Psoas muscle (tissue), 8 donors: Measurements from ENCODE around the gene AUTS2. TPM values are rescaled to one million over a fixed set of nuclear protein-coding genes. Genes with fewer than 3 reads are reported as not detected.

Experiments
- ATAC-seq, 4 donors: fragments of 200-7000 bp; cut with Tn5 transposase; one replicate each; pipeline ENCODE4 v1.9.1; 2020; ENCODE audit warnings: moderate library complexity in 3 of 4, mild to moderate bottlenecking in 2 of 4
- DNase-seq, 2 donors: peaks; one replicate each; pipeline ENCODE4 v3.0.0-alpha.2; 2020
- H3K27ac ChIP-seq: fragments of 200-600 bp; one replicate; pipeline ENCODE4 v1.8.0; 2022
- H3K27me3 ChIP-seq, 3 donors: fragments of 200-600 bp in 1 of 3; one replicate each; pipeline versions ENCODE4 v1.6.1 to v1.8.0; 2013 to 2022; ENCODE audit warnings: low read length in 2 of 3, mild to moderate bottlenecking in 2 of 3, moderate library complexity in 1 of 3; ENCODE audit not compliant: insufficient read depth in 3 of 3
- H3K36me3 ChIP-seq, 2 donors: fragments of 200-600 bp in 1 of 2; one replicate each; pipeline versions ENCODE4 v1.6.1 to v1.8.0; 2013 to 2022; ENCODE audit warnings: low read depth in 1 of 2, mild to moderate bottlenecking in 1 of 2, moderate library complexity in 1 of 2; ENCODE audit not compliant: insufficient read depth in 1 of 2
- H3K4me1 ChIP-seq: fragments of 200-600 bp; one replicate; pipeline ENCODE4 v1.8.0; 2022
- H3K4me3 ChIP-seq: fragments of 200-600 bp; one replicate; pipeline ENCODE4 v1.8.0; 2022; ENCODE audit warnings: mild to moderate bottlenecking
- H3K9me3 ChIP-seq: fragments of 200-600 bp; one replicate; pipeline ENCODE4 v1.8.0; 2022
- CTCF ChIP-seq: fragments of 200-600 bp; IDR thresholded peaks from one replicate; pipeline ENCODE4 v1.8.0; 2022; ENCODE audit warnings: antibody characterized with exemption
- WGBS, 3 donors: extraction: QIAGEN DNeasy Blood & Tissue Kit; methylation state at CpG; one replicate each; pipeline versions ENCODE4 v1.1.6 to v1.1.7; 2013; 5-methylcytosine and 5-hydroxymethylcytosine counted together
- intact Hi-C, 2 donors: fragments of 100-400 bp; cut with DNase I; formaldehyde crosslinking; loops; one replicate each; pipeline versions ENCODE4 v1.11.0 to v1.14.2; 2022
- polyA plus RNA-seq, 3 donors: library from polyadenylated mRNA; stranded (reverse); fragments of 200-250 nt; gene quantifications; one replicate each; pipeline ENCODE4 v1.2.3, GENCODE V29; 2013
- total RNA-seq, 4 donors: library from RNA; stranded (reverse); fragmentation: NEBNext Ultra II Directional in 2 of 4; extraction: Animal tissue kit (Norgen Biotek cat#: 25700) in 2 of 4; gene quantifications; one replicate each; pipeline versions ENCODE4 v1.2.1 to v1.2.4, GENCODE V29; 2021 to 2023
- donor health status: healthy with polysubstance abuse.
- donor health status: DM: no; HTN: no; CAD: no; lungs with moderate emphysema.
- donor health status: Bipolar disorder and iron deficiency.
- donor health status: healthy.
- donor health status: DM: yes; HTN: yes; CAD: no.
- donor health status: DM: no; HTN: no; CAD: no.
- donor health status: DM: no; HTN: no; CAD: no.
- donor health status: DM: yes; HTN: yes; CAD: no.

Gene AUTS2
- total and polyA plus RNA-seq, 7 donors, result 5.0 to 33.5 (median 14.3) TPM

GRCh38 chr7:69577221-69577620 is 21.1 kb upstream of the AUTS2 start:
- intact Hi-C loops, result no loop called here

GRCh38 chr7:69585169-69585568 is 13.1 kb upstream of the AUTS2 start:
- no peaks in the 10 kb centered on the region for H3K36me3 ChIP-seq
- intact Hi-C loops, result no loop called here
- H3K4me3 ChIP-seq, result no peak overlapping the region
- ATAC-seq (no peak), DNase-seq (no peak)
- 95 to 100% (median 100%) methylated on average over 1 of the region's 1 CpG for WGBS, 3 donors
- no peak overlapping the region for H3K27ac ChIP-seq
- H3K9me3 ChIP-seq, result no peaks in the 10 kb centered on the region
- no peaks in the 10 kb centered on the region for H3K27me3 ChIP-seq
- TF ChIP-seq CTCF, result no peak
- no peaks in the 10 kb centered on the region for H3K4me1 ChIP-seq

More at GRCh38 chr7:69577221-69577620, 21.1 kb upstream of the AUTS2 start:
- Histone ChIP-seq H3K9me3 (no peaks in the 10 kb centered on the region), H3K4me3 (no peak overlapping the region), H3K27ac (no peak overlapping the region), H3K4me1 (no peaks in the 10 kb centered on the region), H3K36me3 (no peaks in the 10 kb centered on the region), H3K27me3 (no peaks in the 10 kb centered on the region)
- DNase-seq, result no peak
- no peak for ATAC-seq
- no peak for TF ChIP-seq CTCF

- no peaks in the 10 kb centered on the region for H3K4me1 ChIP-seq
- H3K27me3 ChIP-seq, result no peaks in the 10 kb centered on the region
- WGBS, 3 donors, result 77 to 90% (median 87%) methylated on average over 3 of the region's 3 CpGs
- ATAC-seq, result no peak
- TF ChIP-seq CTCF, result no peak
- H3K9me3 ChIP-seq, result no peaks in the 10 kb centered on the region
- intact Hi-C loops, result no loop called here
- H3K36me3 ChIP-seq, result no peaks in the 10 kb centered on the region
- H3K27ac ChIP-seq, result no peak overlapping the region
- H3K4me3 ChIP-seq, result no peak overlapping the region
- no peak for DNase-seq
Observed at GRCh38 chr7:69586321-69586720, 12.0 kb upstream of the AUTS2 start.

GRCh38 chr7:69588773-69589172 is 9.5 kb upstream of the AUTS2 start:
- Histone ChIP-seq H3K27ac (no peak overlapping the region), H3K9me3 (no peaks in the 10 kb centered on the region), H3K4me1 (no peaks in the 10 kb centered on the region), H3K4me3 (no peak overlapping the region), H3K27me3 (no peaks in the 10 kb centered on the region), H3K36me3 (no peaks in the 10 kb centered on the region)
- DNase-seq (no peak), ATAC-seq (no peak)
- no peak for TF ChIP-seq CTCF
- intact Hi-C loops, result no loop called here
- 57 to 72% (median 60%) methylated on average over 5 of the region's 5 CpGs for WGBS, 3 donors

- 88 to 92% (median 91%) methylated on average over 14 of the region's 14 CpGs for WGBS, 3 donors
- no peak for TF ChIP-seq CTCF
Observed at GRCh38 chr7:69591805-69592204, 6.5 kb upstream of the AUTS2 start.

More at GRCh38 chr7:69591805-69592204, 6.5 kb upstream of the AUTS2 start:
- H3K9me3 ChIP-seq, result no peaks in the 10 kb centered on the region
- ATAC-seq, result no peak
- no peaks in the 10 kb centered on the region for H3K4me1 ChIP-seq
- no peak overlapping the region for H3K27ac ChIP-seq
- H3K36me3 ChIP-seq, result no peaks in the 10 kb centered on the region
- no peaks in the 10 kb centered on the region for H3K27me3 ChIP-seq
- H3K4me3 ChIP-seq, result no peak overlapping the region
- intact Hi-C loops, result loop anchor here in 1 of 2 donors (10.0 kb wide), 1 partner anchor 127 kb away; no protein-coding TSS in a partner anchor
- no peak for DNase-seq
